HG03378 (cell line): ENCODE data around the gene ALAD.
A peak's percentile ranks its signal among the peaks of the same experiment; 100 is the strongest.
"Not testable (repeated sequence)": the region's sequence is repeated elsewhere in the genome, so short reads cannot be mapped to it uniquely, and the experiment has no call there.

Source experiments
- ATAC-seq: cut with Tn5 transposase; IDR thresholded peaks from one replicate; pipeline ENCODE4 v1.9.1; 2021; ENCODE audit warnings: mild to moderate bottlenecking, moderate library complexity; ENCODE audit not compliant: unreplicated experiment

ALAD gene

DNA sequence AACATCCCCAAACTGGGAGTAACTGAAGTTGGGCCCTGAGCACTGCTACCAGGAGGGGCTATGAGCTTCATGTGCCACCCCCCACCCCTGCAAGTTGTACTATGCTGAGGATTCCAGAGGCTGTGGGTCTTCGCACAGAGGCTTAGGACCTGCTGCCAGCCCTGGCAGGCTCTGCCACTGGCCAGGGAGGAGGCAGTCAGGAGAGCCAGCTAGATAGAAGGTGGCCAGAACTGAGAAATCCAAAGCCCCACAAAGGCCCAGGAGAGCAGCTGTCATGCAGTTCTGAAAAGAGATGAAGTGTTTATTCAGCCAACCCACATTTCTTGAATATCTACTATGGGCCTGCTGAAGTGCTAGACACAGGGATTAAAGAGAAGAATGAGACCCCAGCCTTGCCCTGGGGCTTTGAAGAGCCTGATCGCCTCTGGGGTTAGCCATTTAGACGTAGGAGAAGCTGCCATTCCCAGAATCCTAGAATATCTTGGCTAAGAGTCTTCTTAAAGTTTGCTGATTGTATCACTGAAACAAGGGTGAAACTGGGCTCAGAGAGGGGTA lies 1.4 kb downstream of the ALAD start:
- no peak for ATAC-seq

DNA sequence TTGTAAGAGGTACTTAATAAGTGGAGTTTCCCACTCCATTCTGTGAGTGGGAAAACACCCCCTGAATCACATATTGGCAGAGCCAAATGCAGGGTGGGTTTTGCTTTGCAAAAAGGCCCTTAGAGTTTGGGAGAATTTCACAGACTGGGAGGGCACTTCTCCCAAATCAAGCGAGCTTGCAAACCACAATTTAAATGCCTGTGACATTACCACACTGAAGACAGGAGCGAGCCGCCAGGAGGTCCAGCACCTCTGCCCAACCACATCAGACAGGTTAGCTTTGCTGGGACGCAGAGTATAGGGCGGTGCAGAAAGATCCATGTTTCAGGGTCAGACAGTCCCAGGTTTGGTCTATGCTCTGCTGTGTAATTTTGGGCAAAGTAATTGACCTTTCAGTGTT lies 2.3 kb downstream of the ALAD start:
- ATAC-seq = no peak

DNA sequence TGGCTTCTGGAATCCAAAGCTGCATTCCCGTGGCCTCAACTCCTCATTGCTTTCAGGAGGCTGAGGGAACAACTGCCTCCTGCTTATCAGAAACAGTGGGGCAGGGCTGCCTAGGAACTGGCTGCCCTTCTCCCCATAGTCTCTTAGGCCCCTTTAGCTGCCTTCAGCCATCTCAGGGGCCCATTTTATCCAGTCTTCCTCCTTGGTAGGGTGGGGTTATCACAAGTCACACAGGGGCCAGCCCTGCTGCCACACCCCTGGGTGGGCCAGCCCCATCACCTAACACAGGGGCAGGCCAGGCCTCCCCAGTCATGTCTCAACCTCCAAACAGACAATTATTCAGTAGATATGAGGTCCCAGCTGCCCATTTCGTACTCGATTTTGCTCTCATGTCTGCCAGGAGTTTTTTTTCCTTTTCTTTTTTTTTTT lies 3.9 kb downstream of the ALAD start:
- no peak for ATAC-seq

DNA sequence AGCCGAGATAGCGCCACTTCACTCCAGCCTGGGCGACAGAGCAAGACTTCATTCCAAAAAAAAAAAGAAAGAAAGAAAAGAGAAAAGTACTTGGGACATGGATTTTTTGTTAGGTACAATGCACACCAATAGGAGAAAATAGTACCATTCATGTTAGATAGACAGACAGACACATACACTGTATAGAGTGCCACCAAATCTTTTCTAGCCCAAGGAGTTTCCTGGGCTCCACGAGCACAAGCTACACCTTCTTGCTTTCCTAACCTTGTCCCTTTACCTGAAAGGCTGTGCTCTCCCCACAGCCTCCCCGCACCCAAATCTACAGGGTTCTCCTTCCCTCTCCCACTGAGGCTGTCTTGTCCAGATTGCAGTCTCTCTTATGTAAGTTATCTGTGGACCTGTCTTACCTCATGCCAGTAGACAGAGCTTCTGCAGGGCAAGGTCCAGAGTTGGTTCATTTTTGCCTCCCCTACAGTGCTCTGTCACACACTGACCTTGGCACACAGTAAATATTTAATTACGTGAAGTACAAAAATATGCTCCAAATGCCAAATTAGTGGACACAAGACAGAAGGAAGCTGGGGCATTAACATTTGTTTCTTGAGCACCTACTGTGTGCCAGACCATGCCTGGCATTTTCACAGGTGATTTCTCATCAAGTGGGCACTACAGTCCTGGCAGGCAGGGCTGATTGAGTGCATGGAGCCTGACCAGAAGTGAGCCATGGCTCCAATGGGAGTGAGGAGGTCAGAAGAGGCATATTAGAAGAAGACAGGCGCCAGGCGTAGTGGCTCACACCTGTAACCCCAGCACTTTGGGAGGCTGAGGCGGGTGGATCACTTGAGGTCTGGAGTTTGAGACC lies 5.9 kb downstream of the ALAD start:
- ATAC-seq = no peak

DNA sequence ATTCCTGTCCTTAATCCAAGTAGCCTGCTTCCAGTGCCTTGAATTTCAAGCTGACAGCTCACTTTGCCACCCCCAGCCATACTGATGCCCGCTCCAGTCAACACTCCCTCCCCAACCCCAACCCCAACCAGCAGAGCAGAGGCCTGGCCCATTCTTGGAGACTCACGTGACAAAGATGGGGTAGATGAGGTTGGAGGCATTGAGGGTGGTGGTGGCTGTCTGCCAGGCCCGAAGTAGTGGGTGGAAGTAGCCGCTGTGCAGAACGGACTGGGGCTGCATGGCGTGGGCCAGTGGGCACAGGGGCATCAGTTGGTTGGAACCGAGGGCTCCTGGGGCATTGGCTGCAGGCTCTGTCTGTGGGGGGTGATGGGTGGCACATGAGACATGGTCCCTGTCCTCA lies 7.8 kb downstream of the ALAD start:
- no peak for ATAC-seq

DNA sequence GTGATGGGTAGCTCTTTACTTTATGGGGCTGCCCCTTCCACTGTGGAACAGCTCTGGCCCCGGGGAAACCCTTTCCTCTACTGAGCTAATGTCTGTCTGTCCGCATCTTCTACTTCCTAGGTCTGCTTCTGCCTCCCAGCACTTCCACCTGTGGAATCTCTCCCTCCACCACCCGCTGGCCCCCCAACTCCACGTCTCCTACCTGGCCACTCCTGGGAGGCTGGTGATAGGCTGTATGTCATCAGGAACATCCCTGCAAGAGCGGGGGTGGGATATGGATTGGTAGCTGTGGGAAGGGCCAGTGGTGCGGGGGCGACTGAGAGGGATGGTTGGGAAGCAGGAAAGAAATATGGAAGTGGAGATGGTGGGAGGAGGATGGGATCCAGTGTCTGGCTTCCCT lies 9.2 kb downstream of the ALAD start:
- no peak for ATAC-seq

DNA sequence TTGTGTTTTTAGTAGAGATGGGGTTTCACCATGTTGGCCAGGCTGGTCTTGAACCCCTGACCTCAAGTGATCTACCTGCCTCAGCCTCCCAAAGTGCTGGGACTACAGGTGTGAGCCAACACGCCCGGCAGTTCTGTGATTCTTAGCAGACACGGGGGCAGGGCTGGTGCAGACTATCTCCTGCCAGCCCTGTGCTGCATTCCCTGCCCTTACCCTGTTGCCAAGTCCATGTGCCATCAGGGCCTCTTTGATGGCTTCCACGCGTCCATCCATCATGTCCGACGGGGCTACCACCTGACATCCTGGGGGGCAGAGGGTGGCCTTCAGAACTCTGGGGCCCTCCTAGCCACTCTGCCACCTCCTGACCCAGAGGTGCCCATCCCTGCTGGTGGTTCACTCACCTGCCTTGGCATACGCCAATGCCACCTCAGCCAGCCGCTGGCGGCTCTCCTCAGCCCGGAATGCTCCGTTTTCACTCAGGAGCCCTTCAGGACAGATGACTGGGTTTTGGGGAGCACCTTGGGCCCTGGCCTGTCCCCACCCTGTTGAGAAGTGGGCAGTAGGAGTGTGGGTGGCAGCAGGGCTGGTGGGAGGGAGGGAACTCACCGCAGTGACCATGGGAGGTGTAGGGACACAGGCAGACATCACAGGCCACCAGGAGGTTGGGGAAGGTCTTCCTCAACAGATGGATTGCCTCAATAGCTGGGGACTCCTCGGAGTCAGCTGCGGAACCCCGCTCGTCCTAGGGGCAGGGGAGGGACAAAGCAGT lies 10.7 kb downstream of the ALAD start:
- ATAC-seq = no peak

DNA sequence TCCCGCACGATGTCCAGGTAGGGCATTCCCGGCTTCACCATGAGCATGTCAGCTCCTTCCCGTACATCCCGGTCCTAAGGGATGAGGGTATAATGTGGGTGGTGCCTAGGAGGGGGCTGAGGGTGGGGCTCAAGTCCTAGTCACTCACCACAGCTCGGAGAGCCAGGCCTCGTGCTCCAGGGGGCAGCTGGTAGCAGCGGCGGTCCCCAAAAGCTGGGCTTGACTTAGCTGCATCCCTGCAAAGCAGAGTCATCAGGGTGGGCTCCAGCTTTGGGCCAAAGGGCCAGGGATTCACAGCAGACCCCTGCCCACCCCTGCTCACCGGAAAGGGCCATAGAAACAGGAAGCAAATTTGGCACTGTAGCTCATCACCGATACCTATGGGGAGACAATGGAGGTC lies 11.6 kb downstream of the ALAD start:
- ATAC-seq = no peak

DNA sequence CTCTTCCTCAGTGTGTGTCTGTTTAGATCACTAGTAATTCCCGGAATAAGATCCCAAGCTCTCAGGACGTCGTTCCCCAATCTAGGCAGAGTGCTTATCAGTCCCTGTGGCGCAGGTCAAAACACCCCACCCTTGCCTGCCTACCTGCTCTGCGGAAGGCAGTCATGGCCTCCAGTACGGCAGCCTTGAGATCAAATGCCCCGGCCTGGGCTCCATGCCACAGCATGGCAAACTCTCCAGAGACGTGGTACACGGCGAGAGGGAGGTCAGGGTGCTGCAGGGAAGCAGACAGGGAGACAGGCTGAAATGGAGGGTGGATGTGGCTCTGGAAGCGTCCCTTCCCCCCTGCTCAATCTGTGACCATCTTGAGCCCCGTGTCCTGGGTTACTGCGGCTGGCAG lies 12.3 kb downstream of the ALAD start:
- no peak for ATAC-seq

DNA sequence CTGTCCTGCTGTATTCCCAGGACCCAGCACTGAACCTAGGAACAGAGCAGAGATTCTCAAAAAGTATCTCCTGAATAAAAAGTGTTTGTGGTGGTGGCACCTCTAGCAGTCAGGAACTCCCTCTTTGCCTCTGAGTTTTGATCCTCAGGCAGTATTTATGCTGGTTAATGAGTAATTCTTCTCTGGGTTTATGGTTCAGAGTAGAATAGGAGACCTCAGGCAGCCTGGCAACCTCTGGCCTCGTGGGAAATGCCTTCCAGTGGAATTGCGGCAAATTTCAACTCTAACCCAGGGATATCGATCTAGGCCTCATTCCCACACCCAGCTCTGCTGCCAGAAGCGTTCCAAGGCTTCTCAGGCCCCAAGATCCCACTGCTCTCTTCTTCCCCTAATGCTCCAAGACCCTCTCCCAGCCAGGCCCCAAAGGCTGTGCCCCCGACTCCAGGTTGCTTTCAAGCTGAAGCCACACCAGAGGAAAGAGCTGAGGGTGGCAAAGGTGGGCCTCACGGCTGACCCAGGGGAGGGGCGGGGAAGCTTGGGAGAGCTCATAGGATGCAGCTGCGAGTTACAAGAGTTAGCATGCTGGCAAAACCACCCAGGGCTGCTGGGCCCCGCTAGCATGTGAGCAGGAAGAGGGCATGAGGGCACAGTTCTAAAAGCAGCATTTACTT lies 13.4 kb downstream of the ALAD start:
- no peak for ATAC-seq

DNA sequence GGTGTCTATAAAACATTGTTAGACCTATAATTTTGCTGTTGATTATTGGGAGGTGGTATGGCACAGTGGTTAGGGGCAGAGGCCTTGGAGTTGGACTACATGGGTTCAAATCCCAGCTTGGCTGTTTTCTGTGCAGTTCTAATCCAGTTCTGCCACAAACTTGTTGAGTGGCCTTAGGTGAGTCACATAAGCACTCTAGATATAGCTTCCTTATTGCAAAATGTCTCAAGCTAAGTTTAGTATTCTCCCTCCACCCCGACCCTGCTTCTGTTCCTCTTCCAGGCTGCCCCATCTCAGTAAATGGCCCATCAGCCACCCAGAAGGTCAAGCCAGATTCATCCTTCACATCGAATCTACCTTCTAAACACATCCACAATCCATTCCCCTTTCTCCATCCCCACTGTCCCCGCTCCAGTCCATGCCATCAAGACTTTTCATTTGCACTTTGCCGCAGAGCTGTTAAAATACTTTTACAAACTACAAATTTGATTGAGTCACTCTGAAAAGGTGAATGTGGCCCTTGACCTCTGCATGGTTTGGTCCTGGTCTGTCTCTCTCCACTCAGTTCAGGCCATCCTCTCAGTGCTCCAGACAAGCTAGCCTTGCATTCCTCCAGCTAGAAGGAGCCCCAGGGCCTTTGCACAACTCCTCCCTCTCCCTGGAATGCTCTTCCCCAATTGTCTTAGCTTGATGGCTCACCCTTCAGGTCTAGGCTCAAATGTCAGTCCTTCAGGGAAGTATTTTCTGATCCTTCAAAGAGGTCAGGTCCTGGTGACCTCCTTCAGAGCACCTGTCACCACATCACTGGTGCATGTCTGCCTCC lies 14.3 kb downstream of the ALAD start:
- no peak for ATAC-seq

DNA sequence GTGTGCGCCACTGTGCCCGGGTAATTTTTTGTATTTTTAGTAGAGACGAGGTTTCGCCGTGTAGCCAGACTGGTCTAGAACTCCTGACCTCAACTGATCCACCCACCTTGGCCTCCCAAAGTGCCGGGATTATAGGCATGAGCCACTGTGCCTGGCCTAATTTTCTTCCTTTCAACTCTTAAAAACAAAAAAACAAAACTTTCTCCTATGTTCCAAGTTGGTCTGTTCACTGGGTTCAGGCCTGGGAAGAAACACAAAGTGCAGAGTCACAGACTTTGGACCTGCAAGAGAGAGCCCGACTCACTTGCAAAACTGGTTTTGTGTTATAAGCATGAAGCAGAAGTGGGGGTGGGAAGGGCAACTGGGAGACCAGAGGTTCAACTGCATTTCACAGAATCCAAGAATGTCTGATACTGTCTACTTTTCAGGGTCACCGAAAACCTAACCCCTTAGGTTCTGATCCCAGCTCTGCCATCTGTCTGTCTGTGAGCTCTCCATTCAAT lies 19.1 kb downstream of the ALAD start:
- ATAC-seq = no peak

DNA sequence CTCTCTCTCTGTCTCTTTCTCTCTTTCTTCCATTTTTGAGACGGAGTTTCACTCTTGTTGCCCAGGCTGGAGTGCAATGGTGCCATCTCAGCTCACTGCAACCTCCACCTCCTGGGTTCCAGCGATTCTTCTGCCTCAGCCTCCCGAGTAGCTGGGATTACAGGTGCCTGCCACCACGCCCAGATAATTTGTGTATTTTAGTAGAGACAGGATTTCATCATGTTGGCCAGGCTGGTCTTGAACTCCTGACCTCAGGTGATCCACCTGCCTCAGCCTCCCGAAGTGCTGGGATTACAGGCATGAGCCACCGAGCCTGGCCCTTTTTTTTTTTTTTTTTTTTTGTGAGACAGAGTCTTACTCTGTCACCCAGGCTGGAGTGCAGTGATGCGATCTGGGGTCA lies 19.6 kb downstream of the ALAD start:
- ATAC-seq = not testable (repeated sequence)

DNA sequence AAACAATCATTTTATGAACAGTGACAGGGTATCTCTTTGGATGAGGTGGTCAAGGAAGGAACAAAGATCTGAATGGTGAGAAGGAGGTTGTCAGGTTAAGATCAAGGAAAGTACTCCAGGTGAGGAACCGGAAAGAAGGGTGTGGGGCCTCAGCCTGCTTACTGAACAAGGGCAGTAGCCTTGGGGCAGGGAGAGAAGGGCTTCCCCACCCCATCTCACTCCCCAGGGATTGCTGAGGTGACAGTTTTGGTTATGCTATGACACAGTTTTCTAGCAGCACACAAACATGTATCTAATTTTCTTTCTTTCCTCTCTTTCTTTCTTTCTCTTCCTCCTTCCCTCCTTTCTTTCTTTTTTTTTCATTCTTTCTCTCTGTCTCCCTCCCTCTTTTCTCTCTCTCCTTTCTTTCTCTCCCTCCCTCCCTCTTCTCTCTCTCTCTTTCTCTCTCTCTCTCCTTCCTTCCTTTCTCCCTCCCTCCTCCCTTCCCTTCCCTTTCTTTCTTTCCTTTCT lies 20.2 kb downstream of the ALAD start:
- ATAC-seq = peak; percentile 69

DNA sequence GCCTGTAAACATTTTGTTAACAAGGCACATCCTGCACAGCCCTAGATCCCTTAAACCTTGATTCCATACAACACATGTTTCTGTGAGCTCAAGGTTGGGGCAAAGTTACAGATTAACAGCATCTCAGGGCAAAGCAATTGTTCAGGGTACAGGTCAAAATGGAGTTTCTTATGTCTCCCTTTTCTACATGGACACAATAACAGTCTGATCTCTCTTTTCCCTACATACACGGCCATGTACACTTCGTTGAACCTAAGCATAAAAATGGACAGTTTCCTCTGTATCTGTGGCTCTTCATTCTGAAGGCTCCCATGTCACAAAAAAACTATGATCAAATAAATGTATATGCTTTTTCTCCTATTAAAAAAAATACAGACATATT lies 21.3 kb downstream of the ALAD start:
- not testable (repeated sequence) for ATAC-seq

DNA sequence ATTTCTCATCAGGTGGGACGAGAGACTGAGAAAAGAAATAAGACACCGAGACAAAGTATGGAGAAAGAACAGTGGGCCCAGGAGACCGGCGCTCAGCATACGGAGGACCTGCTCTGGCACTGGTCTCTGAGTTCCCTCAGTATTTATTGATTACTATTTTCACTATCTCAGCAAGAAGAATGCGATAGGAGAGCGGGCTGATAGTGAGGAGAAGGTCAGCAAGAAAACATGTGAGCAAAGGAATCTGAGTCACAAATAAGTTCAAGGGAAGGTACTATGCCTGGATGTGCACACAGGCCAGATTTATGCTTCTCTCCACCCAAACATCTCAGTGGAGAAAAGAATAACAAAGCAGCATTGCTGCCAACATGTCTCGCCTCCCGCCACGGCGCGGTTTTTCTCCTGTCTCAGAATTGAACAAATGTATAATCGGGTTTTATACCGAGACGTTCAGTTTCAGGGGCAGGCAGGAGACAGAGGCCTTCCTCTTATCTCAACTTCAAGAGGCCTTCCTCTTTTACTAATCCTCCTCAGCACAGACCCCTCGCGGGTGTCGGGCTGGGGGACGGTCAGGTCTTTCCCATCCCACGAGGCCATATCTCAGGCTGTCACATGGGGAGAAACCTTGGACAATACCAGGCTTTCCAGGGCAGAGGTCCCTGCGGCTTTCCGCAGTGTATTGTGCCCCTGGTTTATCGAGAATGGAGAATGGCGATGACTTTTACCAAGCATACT lies 21.8 kb downstream of the ALAD start:
- ATAC-seq = not testable (repeated sequence)

DNA sequence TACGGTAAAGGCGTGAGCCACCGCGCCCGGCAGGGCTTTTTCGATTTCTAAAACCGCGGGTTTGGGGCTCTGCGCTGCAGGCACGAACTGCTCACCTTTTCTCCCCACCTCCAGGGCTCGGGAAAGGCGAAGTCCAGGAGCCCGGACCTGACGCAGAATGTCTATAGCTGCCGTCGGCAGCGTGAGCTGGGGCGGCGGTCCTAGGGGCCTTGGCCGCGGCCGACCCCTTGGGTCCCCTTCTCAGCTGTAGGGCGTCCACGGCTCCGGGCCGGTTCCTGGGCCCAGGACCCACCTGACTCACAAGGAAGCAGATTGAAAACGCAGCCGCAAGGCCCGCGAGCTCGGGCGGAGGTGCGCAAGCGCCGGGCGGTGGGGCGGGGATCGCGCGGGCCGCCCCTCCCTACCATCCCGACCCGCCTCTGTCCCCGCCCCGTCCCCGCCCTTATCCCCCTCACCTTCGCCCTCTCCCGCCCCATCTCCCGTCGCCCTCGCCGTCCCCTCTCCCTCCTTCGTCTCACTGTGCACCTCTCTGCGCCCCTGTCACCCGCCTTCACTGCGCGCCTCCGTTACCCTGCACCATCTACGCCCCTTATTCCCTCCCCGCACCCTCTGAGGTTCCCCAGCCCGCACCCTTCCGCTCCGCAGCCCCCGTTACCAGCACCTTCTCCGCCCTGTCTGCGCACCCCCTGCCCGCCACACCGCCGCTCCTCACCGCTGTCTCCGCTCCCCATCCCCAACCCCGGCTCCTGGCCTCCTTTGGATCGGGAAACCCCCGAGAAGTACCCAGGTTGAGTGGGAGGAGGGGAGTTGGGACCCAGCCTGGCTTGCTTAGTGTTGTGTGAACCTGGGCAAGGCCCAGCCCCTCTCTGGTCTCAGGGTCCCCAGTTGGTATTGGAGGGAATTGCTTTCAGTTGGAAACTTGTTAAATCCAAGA lies 24.2 kb downstream of the ALAD start, which contains the start of gene HDHD3:
TSS of gene HDHD3 (minus strand) at position 353 of the 934 bp plus-strand sequence. CDS start 2,632 bp downstream, outside the sequence.
- ATAC-seq = peak; percentile 64
